Rectal smooth muscle tissue (tissue), 1 donor: Measurements from ENCODE around the gene CDH13.

Source experiments
- H3K27ac ChIP-seq: one replicate; pipeline ENCODE4 v1.7.0; 2013; ENCODE audit warnings: low read depth, low read length, inconsistent platforms
- H3K27me3 ChIP-seq: one replicate; pipeline ENCODE4 v1.7.0; 2013; ENCODE audit warnings: low read length; ENCODE audit not compliant: control insufficient read depth, insufficient read depth
- H3K36me3 ChIP-seq: one replicate; pipeline ENCODE4 v1.7.0; 2013; ENCODE audit warnings: low read length; ENCODE audit not compliant: control insufficient read depth, insufficient read depth
- H3K4me1 ChIP-seq: one replicate; pipeline ENCODE4 v1.7.0; 2013; ENCODE audit warnings: low read length; ENCODE audit not compliant: control insufficient read depth, insufficient read depth
- H3K4me3 ChIP-seq: one replicate; pipeline ENCODE4 v1.7.0; 2013; ENCODE audit warnings: low read length
- H3K9ac ChIP-seq: one replicate; pipeline ENCODE4 v1.7.0; 2013; ENCODE audit warnings: low read length

CDH13 gene

DNA sequence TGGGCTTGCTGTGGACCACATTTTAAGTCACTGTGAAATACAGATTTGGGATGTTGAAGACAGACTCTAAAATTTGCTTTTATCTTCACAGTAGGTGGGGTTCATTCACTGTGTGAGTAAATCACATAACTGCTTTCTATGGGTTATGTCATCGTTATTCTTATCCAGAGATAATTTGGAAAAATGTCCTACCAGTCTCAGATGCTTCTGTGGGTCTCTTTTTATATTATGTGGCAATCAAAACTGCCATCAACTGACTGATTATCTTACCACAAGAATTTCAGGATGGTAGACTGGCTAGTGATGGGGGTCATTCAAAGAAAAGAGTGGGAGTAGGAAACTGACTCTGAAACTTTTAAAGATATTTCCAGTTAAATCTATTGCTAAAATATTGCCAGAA is 1184.1 kb downstream of the CDH13 start:
- H3K27ac ChIP-seq = no peak overlapping the region
- peaks cover 26% of the 10 kb centered on the region for H3K4me1 ChIP-seq
- H3K27me3 ChIP-seq = no peaks in the 10 kb centered on the region
- no peak overlapping the region for H3K9ac ChIP-seq
- no peaks in the 10 kb centered on the region for H3K36me3 ChIP-seq
- no peak overlapping the region for H3K4me3 ChIP-seq

DNA sequence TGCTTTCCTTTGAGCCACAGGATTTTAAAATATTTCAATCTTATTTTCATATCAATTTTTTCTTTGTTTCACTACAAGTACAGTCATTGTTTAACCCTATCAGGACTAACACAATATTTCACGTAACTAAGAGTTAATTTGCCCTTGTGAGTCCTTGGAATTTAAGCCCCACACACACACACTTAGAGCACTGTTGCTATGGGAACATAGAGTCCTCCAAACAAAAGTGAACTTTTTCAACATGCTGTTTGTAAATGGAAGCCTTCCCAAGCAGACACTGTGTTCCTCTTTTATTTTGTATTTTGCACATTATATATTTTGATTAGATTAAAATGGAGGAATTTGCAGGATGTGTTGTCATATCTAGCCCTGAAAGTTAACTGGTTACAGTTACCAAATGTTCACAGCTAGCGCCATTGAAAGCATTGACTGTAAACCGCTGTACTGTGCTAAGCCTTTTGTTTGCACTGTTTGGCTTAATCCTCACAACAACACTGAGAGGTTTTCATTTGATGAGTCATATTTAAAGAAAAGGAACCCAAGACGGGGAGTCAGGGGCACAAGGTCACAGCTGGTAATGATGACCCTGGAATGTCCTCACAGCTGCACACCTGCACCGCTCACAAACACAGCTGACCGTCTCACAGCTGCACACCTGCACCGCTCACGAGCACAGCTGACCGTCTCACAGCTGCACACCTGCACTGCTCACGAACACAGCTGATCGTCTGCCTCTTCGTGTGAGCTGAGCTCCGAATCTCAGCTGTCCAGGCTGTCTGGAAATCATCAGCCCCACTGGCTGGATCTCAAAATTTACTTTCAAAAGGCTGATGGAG is 1187.3 kb downstream of the CDH13 start:
- H3K9ac ChIP-seq = no peak overlapping the region
- H3K36me3 ChIP-seq = no peaks in the 10 kb centered on the region
- no peaks in the 10 kb centered on the region for H3K27me3 ChIP-seq
- peak overlapping the region; percentile 57 for H3K4me3 ChIP-seq
- peaks cover 32% of the 10 kb centered on the region for H3K4me1 ChIP-seq
- H3K27ac ChIP-seq = peak overlapping the region; percentile 82

DNA sequence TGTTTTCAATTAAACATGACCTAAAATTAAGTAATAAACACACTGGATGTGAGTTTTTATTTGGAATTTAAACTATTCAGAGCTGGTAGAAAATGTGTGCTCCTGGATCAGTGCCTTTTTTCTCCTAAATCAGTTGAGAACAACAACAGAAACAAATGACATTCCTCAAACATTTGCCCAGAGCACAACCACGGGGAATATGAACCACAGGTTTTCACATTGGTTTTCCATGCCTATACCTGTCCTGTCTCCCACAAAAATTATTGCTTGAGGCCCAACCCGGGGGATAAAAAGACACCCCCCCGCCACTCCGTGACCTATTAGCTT is 1187.9 kb downstream of the CDH13 start:
- no peak overlapping the region for H3K9ac ChIP-seq
- H3K4me1 ChIP-seq = peaks cover 32% of the 10 kb centered on the region
- peak overlapping the region; percentile 82 for H3K27ac ChIP-seq
- no peaks in the 10 kb centered on the region for H3K27me3 ChIP-seq
- no peaks in the 10 kb centered on the region for H3K36me3 ChIP-seq
- H3K4me3 ChIP-seq = peak overlapping the region; percentile 57

DNA sequence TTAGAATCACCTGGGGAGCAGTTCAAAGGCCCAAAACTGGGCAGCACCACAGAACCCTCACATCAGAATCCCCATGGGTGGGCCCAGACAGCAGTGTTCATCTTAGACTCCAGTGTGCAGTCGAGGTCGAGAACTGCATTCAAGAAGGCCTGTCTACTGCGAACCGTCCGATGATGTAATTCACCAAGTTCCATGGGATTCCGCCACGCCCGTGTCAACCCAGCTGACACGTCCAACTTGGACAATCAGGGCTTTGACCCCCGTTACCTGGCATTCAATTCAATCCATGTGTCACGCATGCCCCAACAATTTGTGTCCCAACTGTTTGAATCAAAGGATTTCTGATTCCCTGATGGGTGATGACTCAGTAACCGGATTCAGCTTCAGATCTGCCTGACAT is 1190.3 kb downstream of the CDH13 start:
- Histone ChIP-seq H3K36me3 (no peaks in the 10 kb centered on the region), H3K27me3 (no peaks in the 10 kb centered on the region), H3K9ac (no peak overlapping the region), H3K4me3 (no peak overlapping the region), H3K4me1 (peaks cover 24% of the 10 kb centered on the region), H3K27ac (no peak overlapping the region)

DNA sequence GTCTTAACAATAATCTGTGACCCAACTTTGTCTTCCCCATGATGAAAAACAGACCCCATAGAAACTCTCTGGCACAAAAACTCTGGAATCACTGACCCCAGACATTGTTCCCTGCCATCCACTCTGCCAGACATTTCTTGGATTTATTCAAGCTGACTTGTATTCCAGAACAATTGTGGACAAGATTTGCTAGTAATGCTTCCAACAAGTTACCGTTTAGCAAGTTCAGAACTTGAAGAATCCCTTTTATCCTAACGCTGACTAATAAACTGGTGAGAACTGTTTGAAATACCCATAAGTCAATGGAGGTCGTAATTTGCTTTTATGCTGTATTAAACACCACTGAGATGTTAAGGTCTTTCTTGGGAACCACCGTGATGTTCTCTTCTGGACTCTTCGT is 1191.5 kb downstream of the CDH13 start:
- H3K36me3 ChIP-seq = no peaks in the 10 kb centered on the region
- peak overlapping the region; percentile 27 for H3K27ac ChIP-seq
- H3K27me3 ChIP-seq = no peaks in the 10 kb centered on the region
- H3K4me3 ChIP-seq = no peak overlapping the region
- H3K4me1 ChIP-seq = peaks cover 24% of the 10 kb centered on the region
- H3K9ac ChIP-seq = no peak overlapping the region

DNA sequence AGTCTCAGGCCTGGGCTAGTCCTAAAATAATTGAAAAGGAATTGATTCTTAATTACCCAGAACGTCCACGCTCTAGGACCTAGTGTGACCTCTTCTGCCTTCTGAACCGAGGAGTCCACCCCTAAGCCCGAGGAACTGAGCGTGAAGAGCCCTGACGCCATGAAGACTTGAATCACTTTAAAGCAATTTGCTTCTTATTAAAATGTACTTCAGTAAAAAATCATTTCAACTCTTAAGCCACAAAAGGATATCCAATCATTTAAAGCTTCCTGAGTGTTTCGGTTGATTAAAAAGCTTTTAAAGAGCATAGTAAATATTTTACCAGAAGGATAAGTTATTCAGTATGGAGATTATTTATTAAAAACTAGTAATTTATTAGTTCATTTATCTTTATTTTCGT is 1192.6 kb downstream of the CDH13 start:
- Histone ChIP-seq H3K4me3 (no peak overlapping the region), H3K27ac (no peak overlapping the region), H3K4me1 (peaks cover 17% of the 10 kb centered on the region)

DNA sequence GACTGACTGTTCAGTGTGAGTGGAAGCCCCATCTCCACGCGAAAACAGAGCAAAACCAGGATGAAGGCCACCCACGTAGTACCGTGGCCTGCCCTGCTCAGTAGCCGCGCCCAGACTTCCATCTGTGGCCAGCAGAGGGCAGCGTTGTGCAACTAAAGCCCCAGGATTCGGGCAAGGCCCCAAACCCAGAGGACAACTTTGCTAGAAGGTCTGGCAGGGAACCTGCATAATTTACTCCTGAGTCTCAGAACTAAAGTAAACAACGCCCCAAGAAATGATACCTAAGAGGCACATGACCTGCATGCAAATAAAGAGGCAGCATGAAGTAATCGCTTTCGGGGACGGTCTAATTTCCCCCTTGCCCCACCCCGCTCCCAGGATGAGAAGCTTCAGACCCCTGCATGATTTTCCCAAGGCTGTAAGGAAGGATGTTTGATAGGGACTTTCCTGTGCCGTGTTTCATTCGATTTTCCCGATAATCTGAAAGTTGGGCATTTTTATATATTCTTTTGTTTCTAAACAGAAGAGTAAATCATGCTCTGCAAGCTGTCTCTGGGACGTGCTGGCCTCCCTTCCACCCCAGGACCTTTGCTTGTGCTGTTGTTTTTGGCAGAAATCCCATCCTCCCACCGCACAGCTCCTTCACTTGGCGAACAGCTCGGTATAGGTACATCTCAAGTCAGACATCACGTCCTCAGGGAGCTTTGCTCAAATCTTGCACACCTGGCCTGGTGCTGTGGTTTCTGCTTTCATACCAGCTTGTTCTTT is 1199.6 kb downstream of the CDH13 start:
- Histone ChIP-seq H3K27me3 (no peaks in the 10 kb centered on the region), H3K4me1 (no peaks in the 10 kb centered on the region), H3K4me3 (no peak overlapping the region), H3K27ac (no peak overlapping the region), H3K9ac (no peak overlapping the region), H3K36me3 (no peaks in the 10 kb centered on the region)

More for the DNA sequence above, 1192.6 kb downstream of the CDH13 start:
- Histone ChIP-seq H3K9ac (no peak overlapping the region), H3K36me3 (no peaks in the 10 kb centered on the region), H3K27me3 (no peaks in the 10 kb centered on the region)

DNA sequence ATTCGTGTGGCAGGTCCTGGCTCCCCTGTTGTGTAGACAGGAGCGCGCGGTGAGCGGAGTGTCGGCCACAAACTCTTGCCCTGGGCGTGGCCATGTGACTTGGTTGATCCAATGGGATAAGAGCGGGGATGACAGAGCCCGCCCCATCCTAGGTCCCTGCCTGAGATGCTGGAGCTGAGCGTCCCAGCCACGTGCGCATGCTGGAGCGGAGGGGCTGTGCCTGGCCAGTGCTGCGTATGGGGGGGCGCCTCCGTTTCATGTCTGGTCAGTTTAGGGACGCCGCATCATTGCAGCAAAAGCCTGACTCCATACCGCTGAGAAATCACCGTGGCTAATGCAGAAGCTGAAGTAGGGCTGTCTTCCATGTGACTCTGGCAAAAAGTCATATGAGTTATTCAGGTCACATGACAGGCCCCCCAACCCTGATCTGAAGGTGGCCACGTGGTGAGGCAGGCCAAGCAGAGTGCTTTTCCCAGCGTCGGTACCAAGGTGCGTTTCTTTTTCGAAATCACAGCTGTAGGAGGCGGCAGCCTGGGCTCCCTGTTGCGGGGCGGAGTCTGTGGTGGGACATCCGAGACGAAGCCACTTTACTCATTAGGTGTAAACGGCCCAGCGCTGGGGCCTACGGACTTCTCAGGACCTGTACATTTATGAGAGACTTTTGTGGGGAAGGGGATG is 1203.5 kb downstream of the CDH13 start:
- no peaks in the 10 kb centered on the region for H3K4me1 ChIP-seq
- no peak overlapping the region for H3K27ac ChIP-seq
- H3K27me3 ChIP-seq = no peaks in the 10 kb centered on the region
- no peak overlapping the region for H3K4me3 ChIP-seq
- no peaks in the 10 kb centered on the region for H3K36me3 ChIP-seq
- H3K9ac ChIP-seq = no peak overlapping the region

DNA sequence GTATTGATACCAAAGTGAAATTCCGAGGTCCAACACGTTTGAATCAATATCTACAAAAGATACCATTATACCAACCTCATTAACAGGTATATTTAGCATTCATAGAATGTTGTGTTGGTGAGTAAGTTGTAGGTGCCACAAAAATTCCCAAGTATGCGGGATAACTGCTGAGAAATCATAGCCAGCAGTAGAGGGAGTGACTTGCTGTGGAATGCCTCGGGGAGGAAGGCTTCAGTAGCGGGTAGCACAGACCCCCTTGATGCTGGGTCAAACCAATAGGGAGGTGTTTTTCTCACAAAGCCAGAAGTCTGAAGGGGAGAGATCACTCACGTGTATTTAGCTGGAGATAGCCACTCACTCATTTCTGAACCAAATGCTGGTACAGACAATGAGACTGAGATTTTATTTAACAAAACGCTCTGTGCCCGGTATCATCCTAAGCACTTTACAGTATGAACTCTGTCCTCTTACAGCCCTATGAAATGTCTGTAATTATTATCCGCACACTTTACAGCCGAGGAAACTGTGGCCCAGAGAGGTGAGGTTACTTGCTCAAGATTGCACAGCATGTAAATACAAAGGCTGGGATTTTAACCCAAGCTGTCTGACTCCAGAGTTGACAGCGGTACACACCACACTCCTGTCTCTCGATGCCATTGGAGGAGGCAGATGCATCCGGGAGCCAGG is 1204.1 kb downstream of the CDH13 start:
- Histone ChIP-seq H3K36me3 (no peaks in the 10 kb centered on the region), H3K27me3 (no peaks in the 10 kb centered on the region), H3K4me1 (no peaks in the 10 kb centered on the region), H3K27ac (no peak overlapping the region), H3K9ac (no peak overlapping the region), H3K4me3 (no peak overlapping the region)

DNA sequence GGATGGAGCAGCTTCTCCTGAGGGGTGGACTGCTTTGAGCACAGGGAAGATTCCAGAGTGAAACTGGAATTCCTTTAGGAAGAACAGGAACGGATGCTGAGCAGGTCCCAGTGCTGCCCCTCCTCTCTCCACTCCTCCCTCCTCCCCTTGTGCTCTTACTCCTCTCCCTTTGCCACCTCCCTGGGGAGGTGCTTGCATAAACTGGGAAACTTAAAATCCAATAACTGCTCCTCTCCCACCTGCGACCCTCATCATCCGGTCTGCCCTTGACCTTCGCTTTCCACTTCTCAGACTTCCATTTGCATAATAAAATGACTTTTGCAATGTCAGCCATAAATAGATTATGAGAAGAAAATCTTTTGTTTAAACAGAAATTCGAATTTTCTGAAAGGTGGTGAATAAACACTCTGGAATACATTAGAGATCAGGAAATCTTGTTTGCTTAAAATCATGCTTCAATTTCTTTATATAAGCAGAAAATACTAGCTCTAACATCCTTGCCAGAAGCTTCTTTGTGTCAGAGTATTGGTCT is 1204.8 kb downstream of the CDH13 start:
- H3K4me3 ChIP-seq = no peak overlapping the region
- H3K36me3 ChIP-seq = no peaks in the 10 kb centered on the region
- H3K27ac ChIP-seq = no peak overlapping the region
- H3K4me1 ChIP-seq = no peaks in the 10 kb centered on the region
- H3K27me3 ChIP-seq = no peaks in the 10 kb centered on the region
- no peak overlapping the region for H3K9ac ChIP-seq

DNA sequence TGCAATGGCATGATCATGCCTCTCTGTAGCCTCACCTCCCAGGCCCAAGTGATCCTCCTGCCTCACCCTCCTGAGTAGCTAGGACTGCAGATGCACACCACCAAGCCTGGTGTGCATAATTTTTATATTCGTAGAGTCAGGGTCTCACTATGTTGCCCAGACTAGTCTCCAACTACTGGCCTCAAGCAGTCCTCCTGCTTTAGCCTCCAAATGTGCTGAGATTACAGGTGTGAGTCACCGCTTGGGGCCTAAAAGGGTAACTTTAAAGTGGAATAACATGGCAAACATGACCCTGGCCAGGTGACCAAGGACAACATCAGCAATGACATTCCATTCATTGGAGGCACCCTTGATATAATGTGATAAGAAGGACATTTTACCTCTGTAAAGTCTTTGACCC is 1207.2 kb downstream of the CDH13 start:
- Histone ChIP-seq H3K9ac (no peak overlapping the region), H3K4me3 (no peak overlapping the region), H3K27me3 (no peaks in the 10 kb centered on the region), H3K4me1 (no peaks in the 10 kb centered on the region), H3K27ac (no peak overlapping the region), H3K36me3 (no peaks in the 10 kb centered on the region)
